HG02571 (cell line): Measurements from ENCODE around the gene TLN1.

Experiments used
- ATAC-seq: cut with Tn5 transposase; IDR thresholded peaks from one replicate; pipeline ENCODE4 v1.9.1; 2021; ENCODE audit warnings: mild to moderate bottlenecking, moderate library complexity; ENCODE audit not compliant: unreplicated experiment

TLN1 gene

GRCh38 chr9:35711501-35712428, 20.2 kb downstream of the TLN1 start:
- no peak for ATAC-seq

- no peak for ATAC-seq
Observed at GRCh38 chr9:35710818-35711500, 21.0 kb downstream of the TLN1 start.

- no peak for ATAC-seq
Observed at GRCh38 chr9:35708146-35708545, 23.8 kb downstream of the TLN1 start.

GRCh38 chr9:35706951-35707350, 25.0 kb downstream of the TLN1 start:
- ATAC-seq = no peak

- ATAC-seq = no peak
Observed at GRCh38 chr9:35705836-35706430, 26.1 kb downstream of the TLN1 start.

- ATAC-seq = no peak
Observed at GRCh38 chr9:35705372-35705771, 26.6 kb downstream of the TLN1 start.

GRCh38 chr9:35703906-35704672, 27.9 kb downstream of the TLN1 start:
- ATAC-seq = no peak

GRCh38 chr9:35702696-35703095, 29.3 kb downstream of the TLN1 start:
- ATAC-seq = no peak

GRCh38 chr9:35700942-35701341, 31.1 kb downstream of the TLN1 start:
- ATAC-seq = no peak

- no peak for ATAC-seq
Observed at GRCh38 chr9:35700031-35700430, 32.0 kb downstream of the TLN1 start.

GRCh38 chr9:35698231-35698630, 33.8 kb downstream of the TLN1 start:
- ATAC-seq = no peak

GRCh38 chr9:35697486-35697885, 34.5 kb downstream of the TLN1 start:
- no peak for ATAC-seq

GRCh38 chr9:35696520-35697215, 35.3 kb downstream of the TLN1 start:
- no peak for ATAC-seq

GRCh38 chr9:35695943-35696401, 36.0 kb downstream of the TLN1 start:
- no peak for ATAC-seq

- ATAC-seq = no peak
Observed at GRCh38 chr9:35691757-35692301, 40.2 kb downstream of the TLN1 start.

- ATAC-seq = no peak
Observed at GRCh38 chr9:35691334-35691650, 40.7 kb downstream of the TLN1 start.

- ATAC-seq = no peak
Observed at GRCh38 chr9:35690614-35691333, 41.2 kb downstream of the TLN1 start.

- ATAC-seq = no peak
Observed at GRCh38 chr9:35690294-35690613, 41.7 kb downstream of the TLN1 start.

- ATAC-seq = no peak
Observed at GRCh38 chr9:35689542-35690293, 42.3 kb downstream of the TLN1 start, which contains the start of gene TPM2. Gene TPM2 (minus strand): TSS chr9:35689925. CDS start chr9:35689817, 108 bp downstream.
